HL-60 (cell line): ENCODE data around the gene ZFAND6.

Experiments used
- DNase-seq, 2 experiments: peaks; one replicate each; pipeline ENCODE4 v3.0.0-alpha.2; 2010 to 2020; ENCODE audit warnings: low read depth in 1 of 2, low spot score in 1 of 2
- H3K27ac ChIP-seq: fragments of 250-450 bp; sonication (Bioruptor Pico); replicated peaks from 2 replicates; pipeline ENCODE4 v1.5.1; 2020; ENCODE audit warnings: mild to moderate bottlenecking, moderate library complexity
- H3K27me3 ChIP-seq: fragments of 250-450 bp; sonication (Bioruptor Pico); 2 replicates; pipeline ENCODE4 v1.5.1; 2021; ENCODE audit warnings: mild to moderate bottlenecking, moderate library complexity; ENCODE audit not compliant: insufficient read depth, poor library complexity, severe bottlenecking
- H3K4me3 ChIP-seq: replicated peaks from 2 replicates; pipeline ENCODE4 v1.5.1; 2011; ENCODE audit warnings: mild to moderate bottlenecking, control low read depth, low read length; ENCODE audit not compliant: insufficient read depth
- GABPA ChIP-seq: IDR thresholded peaks from 2 replicates; pipeline ENCODE4 v1.6.1; 2012; ENCODE audit warnings: low read depth
- POLR2AphosphoS5 ChIP-seq: IDR thresholded peaks from 2 replicates; pipeline ENCODE4 v1.6.1; 2012; ENCODE audit warnings: low read depth
- SPI1 ChIP-seq: IDR thresholded peaks from 2 replicates; pipeline ENCODE4 v1.6.1; 2012; ENCODE audit warnings: low read depth, mild to moderate bottlenecking, borderline replicate concordance
- TF ChIP-seq, protein P1 (sequence below): IDR thresholded peaks from 2 replicates; pipeline ENCODE4 v1.6.1; 2012; ENCODE audit warnings: low read depth; ENCODE audit not compliant: insufficient replicate concordance
- TF ChIP-seq, protein P2 (sequence below): IDR thresholded peaks from one replicate; pipeline ENCODE4 v1.5.1; 2011; ENCODE audit warnings: low read length, control low read depth, inconsistent platforms; ENCODE audit not compliant: insufficient read depth

The ZFAND6 gene

DNA sequence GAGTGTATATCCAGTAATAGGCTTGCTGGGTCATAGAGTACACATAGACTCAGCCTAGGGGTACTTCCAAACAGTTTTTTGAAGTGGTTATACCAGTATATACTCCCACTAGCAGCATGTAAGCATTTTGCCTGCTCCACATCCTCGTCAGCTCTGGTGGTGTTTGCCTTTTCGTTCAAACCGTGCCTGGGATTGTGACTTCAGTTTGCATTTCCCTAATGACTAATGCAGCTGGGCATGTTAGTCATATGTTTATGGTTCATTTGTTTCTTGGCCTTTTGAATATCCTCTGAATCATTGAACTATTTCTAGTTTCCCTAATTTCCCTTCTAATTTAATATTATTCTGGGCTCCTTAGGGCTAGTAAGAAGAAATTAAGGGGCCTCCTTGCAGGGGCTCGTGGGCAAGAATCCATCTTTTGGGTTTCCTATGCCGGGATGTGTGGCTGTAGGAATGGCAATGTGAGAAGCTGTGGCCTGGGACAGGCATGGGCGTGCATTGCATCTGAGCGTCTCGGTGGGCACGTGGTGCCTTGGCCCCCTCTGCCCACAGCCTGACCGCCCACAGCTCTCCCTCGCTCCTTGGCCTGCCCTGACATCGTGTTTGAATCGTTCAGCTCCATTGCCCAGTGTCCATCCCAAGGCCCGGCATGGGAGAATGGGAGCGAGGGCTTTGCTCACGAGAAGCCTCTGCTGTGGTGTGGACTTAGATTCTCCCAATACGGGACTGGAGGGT is 119.7 kb downstream of the ZFAND6 start:
- no peaks in the 10 kb centered on the region for H3K27me3 ChIP-seq
- no peak overlapping the region for H3K27ac ChIP-seq
- no peak overlapping the region for H3K4me3 ChIP-seq
- no peak for DNase-seq
- TF ChIP-seq GABPA (no peak), SPI1 (no peak), POLR2AphosphoS5 (no peak)
- TF ChIP-seq, protein P1, sequence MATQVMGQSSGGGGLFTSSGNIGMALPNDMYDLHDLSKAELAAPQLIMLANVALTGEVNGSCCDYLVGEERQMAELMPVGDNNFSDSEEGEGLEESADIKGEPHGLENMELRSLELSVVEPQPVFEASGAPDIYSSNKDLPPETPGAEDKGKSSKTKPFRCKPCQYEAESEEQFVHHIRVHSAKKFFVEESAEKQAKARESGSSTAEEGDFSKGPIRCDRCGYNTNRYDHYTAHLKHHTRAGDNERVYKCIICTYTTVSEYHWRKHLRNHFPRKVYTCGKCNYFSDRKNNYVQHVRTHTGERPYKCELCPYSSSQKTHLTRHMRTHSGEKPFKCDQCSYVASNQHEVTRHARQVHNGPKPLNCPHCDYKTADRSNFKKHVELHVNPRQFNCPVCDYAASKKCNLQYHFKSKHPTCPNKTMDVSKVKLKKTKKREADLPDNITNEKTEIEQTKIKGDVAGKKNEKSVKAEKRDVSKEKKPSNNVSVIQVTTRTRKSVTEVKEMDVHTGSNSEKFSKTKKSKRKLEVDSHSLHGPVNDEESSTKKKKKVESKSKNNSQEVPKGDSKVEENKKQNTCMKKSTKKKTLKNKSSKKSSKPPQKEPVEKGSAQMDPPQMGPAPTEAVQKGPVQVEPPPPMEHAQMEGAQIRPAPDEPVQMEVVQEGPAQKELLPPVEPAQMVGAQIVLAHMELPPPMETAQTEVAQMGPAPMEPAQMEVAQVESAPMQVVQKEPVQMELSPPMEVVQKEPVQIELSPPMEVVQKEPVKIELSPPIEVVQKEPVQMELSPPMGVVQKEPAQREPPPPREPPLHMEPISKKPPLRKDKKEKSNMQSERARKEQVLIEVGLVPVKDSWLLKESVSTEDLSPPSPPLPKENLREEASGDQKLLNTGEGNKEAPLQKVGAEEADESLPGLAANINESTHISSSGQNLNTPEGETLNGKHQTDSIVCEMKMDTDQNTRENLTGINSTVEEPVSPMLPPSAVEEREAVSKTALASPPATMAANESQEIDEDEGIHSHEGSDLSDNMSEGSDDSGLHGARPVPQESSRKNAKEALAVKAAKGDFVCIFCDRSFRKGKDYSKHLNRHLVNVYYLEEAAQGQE, result no peak
- TF ChIP-seq, protein P2, sequence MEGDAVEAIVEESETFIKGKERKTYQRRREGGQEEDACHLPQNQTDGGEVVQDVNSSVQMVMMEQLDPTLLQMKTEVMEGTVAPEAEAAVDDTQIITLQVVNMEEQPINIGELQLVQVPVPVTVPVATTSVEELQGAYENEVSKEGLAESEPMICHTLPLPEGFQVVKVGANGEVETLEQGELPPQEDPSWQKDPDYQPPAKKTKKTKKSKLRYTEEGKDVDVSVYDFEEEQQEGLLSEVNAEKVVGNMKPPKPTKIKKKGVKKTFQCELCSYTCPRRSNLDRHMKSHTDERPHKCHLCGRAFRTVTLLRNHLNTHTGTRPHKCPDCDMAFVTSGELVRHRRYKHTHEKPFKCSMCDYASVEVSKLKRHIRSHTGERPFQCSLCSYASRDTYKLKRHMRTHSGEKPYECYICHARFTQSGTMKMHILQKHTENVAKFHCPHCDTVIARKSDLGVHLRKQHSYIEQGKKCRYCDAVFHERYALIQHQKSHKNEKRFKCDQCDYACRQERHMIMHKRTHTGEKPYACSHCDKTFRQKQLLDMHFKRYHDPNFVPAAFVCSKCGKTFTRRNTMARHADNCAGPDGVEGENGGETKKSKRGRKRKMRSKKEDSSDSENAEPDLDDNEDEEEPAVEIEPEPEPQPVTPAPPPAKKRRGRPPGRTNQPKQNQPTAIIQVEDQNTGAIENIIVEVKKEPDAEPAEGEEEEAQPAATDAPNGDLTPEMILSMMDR, result no peak

GRCh38 chr15:80179935-80180334 is 120.5 kb downstream of the ZFAND6 start:
- Histone ChIP-seq H3K4me3 (no peak overlapping the region), H3K27ac (no peak overlapping the region), H3K27me3 (no peaks in the 10 kb centered on the region)
- DNase-seq, result no peak
- TF ChIP-seq POLR2AphosphoS5, result no peak
- TF ChIP-seq GABPA, result no peak

DNA sequence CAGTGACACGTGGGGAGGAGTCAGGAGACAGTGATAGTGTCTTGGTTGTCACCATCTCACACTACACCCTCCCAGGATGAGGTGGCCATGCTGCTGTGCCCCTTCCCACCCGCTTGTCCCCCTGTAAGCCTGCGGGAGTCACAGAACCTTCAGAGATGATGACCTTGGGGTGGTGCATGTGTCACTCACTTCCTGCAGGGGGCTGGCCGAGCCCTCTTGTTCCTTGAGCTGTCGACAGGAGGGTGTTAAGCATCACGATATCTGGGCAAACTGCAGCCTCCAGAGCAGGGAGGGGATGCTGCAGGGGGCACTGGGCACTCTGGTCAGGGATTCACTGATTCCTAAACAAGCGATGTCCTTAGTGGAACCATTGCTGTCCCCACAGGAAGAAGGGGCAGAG is 121.0 kb downstream of the ZFAND6 start:
- Histone ChIP-seq H3K27ac (no peak overlapping the region), H3K27me3 (no peaks in the 10 kb centered on the region), H3K4me3 (no peak overlapping the region)
- no peak for DNase-seq
- no peak for TF ChIP-seq POLR2AphosphoS5
- TF ChIP-seq GABPA, result no peak
- TF ChIP-seq, protein P2, result no peak
- TF ChIP-seq, protein P1, result no peak
- no peak for TF ChIP-seq SPI1

- no peak for TF ChIP-seq SPI1
- TF ChIP-seq, protein P2, result no peak
- no peak for TF ChIP-seq GABPA
- no peak for TF ChIP-seq POLR2AphosphoS5
- TF ChIP-seq, protein P1, result no peak
- Histone ChIP-seq H3K27me3 (no peaks in the 10 kb centered on the region), H3K4me3 (no peak overlapping the region), H3K27ac (no peak overlapping the region)
- no peak for DNase-seq
Observed at GRCh38 chr15:80180986-80181385, 121.5 kb downstream of the ZFAND6 start.
